Ureter (tissue), 1 donor: ENCODE measurements around the gene USB1. TPM values are rescaled to one million over a fixed set of nuclear protein-coding genes. Genes with fewer than 3 reads are reported as not detected.

Source experiments
- DNase-seq: peaks from one replicate; pipeline ENCODE4 v3.0.0-alpha.2; 2020; ENCODE audit warnings: low spot score
- total RNA-seq: library from RNA; stranded (reverse); gene quantifications from one replicate; pipeline ENCODE4 v1.2.4, GENCODE V29; 2023
- donor health status: DM: yes; HTN: yes; CAD: no.

Gene USB1
- total RNA-seq, 1 donor from 2014 or later, result 50.5 TPM

GRCh38 chr16:58048494-58049231, 47.5 kb downstream of the USB1 start:
- no peak for DNase-seq

- DNase-seq, result no peak
Observed at GRCh38 chr16:58049232-58050185, 48.3 kb downstream of the USB1 start.

GRCh38 chr16:58051296-58051695, 50.1 kb downstream of the USB1 start:
- no peak for DNase-seq

- no peak for DNase-seq
Observed at GRCh38 chr16:58051821-58052603, 50.8 kb downstream of the USB1 start.

GRCh38 chr16:58053682-58054005, 52.4 kb downstream of the USB1 start:
- DNase-seq, result no peak

- DNase-seq, result no peak
Observed at GRCh38 chr16:58054289-58054688, 53.1 kb downstream of the USB1 start.

- no peak for DNase-seq
Observed at GRCh38 chr16:58056580-58056979, 55.4 kb downstream of the USB1 start.

GRCh38 chr16:58057121-58057520, 55.9 kb downstream of the USB1 start:
- DNase-seq, result no peak

- no peak for DNase-seq
Observed at GRCh38 chr16:58057784-58058183, 56.6 kb downstream of the USB1 start.

GRCh38 chr16:58062821-58063220, 61.6 kb downstream of the USB1 start:
- no peak for DNase-seq

- no peak for DNase-seq
Observed at GRCh38 chr16:58063377-58064076, 62.3 kb downstream of the USB1 start.

GRCh38 chr16:58070585-58070984, 69.4 kb downstream of the USB1 start:
- no peak for DNase-seq

Other genes with a start within 250 kb of the USB1 start
- 117 TPM for gene KIFC3, start 198.9 kb upstream of the USB1 start, total RNA-seq
- 1.5 TPM for gene CNGB1, start 30.3 kb upstream of the USB1 start, total RNA-seq
- 24.7 TPM for gene ZNF319, start 735 bp upstream of the USB1 start, total RNA-seq
- 15.4 TPM for gene MMP15, start 24.3 kb downstream of the USB1 start, total RNA-seq
- 26.4 TPM for gene CFAP20, start 128.0 kb downstream of the USB1 start, total RNA-seq
- gene CSNK2A2, start 196.7 kb downstream of the USB1 start, total RNA-seq, result 64.1 TPM